Skeletal muscle satellite cell (primary cell): ENCODE results near the gene EVPLL.
A peak's percentile ranks its signal among the peaks of the same experiment; 100 is the strongest.
"Not testable (repeated sequence)": the region's sequence is repeated elsewhere in the genome, so short reads cannot be mapped to it uniquely, and the experiment has no call there.

Source experiments
- H3K27me3 ChIP-seq: 2 replicates; pipeline ENCODE4 v1.7.0; 2013; ENCODE audit warnings: low read length; ENCODE audit not compliant: control insufficient read depth, insufficient read depth
- H3K36me3 ChIP-seq: 2 replicates; pipeline ENCODE4 v1.7.0; 2013; ENCODE audit warnings: mild to moderate bottlenecking, control low read depth, low read length; ENCODE audit not compliant: insufficient read depth
- H3K4me1 ChIP-seq: 2 replicates; pipeline ENCODE4 v1.7.0; 2013; ENCODE audit warnings: low read length; ENCODE audit not compliant: control insufficient read depth, insufficient read depth
- H3K4me2 ChIP-seq: 2 replicates; pipeline ENCODE4 v1.7.0; 2013; ENCODE audit warnings: mild to moderate bottlenecking, low read length
- H3K4me3 ChIP-seq: 2 replicates; pipeline ENCODE4 v1.7.0; 2013; ENCODE audit warnings: low read length
- H3K9ac ChIP-seq: 2 replicates; pipeline ENCODE4 v1.7.0; 2013; ENCODE audit warnings: mild to moderate bottlenecking, low read depth, low read length, moderate library complexity
- H3K9me3 ChIP-seq: replicated peaks from 2 replicates; pipeline ENCODE4 v1.7.0; 2013; ENCODE audit warnings: mild to moderate bottlenecking, control low read depth, low read length

The EVPLL gene

DNA sequence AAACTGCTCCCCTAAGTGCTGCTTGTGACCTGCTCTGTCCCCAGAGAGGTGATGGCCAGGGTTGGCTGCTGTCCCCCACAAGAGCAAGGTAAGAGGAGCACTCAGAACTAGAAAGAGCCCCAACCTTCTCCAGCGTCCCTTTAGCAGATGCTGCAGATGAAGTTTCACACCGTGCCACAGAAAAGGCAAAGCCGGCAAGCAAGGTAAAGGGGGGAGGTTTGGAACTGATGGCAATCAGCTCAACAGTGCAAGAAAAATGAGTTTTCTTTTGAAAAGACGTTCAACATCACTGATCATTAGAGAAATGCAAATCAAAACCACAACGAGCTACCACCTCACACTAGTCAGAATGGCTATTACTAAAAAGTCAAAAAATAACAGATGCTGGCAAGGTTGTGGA lies 26.0 kb downstream of the EVPLL start:
- not testable (repeated sequence) for H3K4me1 ChIP-seq, H3K9ac ChIP-seq, H3K27me3 ChIP-seq, H3K4me2 ChIP-seq, H3K36me3 ChIP-seq, H3K9me3 ChIP-seq, H3K4me3 ChIP-seq

DNA sequence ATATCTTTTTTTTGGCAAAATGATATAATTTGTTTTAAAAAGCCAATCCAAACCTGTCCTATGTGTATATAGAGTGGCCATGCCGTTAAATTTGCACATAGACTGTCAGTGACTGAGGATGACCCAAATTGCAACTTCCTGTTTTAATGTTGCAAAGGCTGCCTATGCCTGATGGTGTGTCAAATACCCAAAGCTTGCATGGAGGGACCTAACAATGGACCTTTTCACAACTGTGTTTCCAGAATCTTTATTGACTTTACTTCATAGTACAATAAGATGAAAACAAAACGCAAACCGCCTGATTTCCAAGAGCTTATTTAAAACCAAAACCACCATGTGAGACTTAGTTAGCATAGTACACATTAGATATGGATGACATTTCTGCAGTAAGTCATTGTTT lies 31.3 kb downstream of the EVPLL start:
- H3K9me3 ChIP-seq, H3K4me3 ChIP-seq, H3K9ac ChIP-seq, H3K4me1 ChIP-seq, H3K27me3 ChIP-seq, H3K36me3 ChIP-seq, H3K4me2 ChIP-seq: not testable (repeated sequence)

- not testable (repeated sequence) for H3K4me2 ChIP-seq, H3K9ac ChIP-seq, H3K36me3 ChIP-seq, H3K9me3 ChIP-seq, H3K4me3 ChIP-seq, H3K4me1 ChIP-seq, H3K27me3 ChIP-seq
Measured at GRCh38 chr17:18409321-18409720, 31.7 kb downstream of the EVPLL start.

GRCh38 chr17:18410736-18411135 lies 33.2 kb downstream of the EVPLL start:
- H3K4me1 ChIP-seq, H3K36me3 ChIP-seq, H3K9ac ChIP-seq, H3K9me3 ChIP-seq, H3K27me3 ChIP-seq: not testable (repeated sequence)
- Histone ChIP-seq H3K4me2 (peak overlapping the region; percentile 63), H3K4me3 (peak overlapping the region; percentile 61)

DNA sequence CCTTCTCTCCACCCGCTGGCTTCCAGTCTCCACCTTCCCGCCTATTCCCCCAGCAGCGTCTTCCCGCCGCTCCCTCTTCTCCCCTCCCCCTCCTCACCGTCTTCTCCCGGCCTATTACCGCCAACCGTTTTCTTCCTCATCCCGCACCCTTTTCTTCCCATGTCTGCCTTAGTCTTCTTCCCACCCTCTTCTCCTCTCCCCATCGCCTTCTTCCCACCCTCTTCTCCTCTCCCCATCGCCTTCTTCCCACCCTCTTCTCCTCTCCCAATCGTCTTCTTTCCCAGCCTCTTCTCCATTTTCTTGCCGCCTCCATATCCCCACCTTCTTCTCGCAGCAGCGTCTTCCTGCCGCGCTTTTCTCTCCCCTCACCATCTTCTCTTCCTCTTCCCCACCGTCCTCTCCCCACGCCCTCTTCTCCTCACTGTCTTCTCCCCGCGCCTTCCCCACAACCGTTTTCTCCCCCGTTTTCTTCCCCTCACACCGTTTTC lies 33.8 kb downstream of the EVPLL start:
- H3K4me2 ChIP-seq: peak overlapping the region; percentile 74
- H3K9ac ChIP-seq: peak overlapping the region; percentile 80

DNA sequence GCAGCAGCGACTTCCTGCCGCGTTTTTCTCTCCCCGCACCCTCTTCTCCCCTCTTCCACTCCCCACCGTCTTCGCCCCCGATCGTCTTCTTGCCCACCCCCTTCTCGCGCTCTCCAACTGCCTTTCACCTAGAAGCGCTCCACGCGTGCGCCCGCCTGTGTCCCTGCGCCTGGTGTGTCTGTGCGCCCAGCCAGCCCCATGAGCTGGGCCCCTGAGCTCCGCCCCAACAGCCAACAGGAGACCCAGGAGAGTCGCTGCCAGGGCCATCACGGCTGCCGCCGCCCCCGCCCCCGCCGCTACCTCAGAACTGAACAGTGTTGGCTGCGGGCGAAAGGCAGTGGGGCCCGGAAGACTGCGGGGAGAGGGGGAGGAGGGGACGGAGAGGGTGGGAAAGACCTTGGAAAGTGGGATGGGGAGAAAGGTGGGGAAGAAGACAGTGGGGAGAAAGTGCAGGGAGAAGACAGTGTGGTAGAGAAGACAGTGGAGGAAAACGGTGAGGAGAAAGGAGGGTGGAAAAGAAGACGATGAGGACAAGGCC lies 34.5 kb downstream of the EVPLL start:
- H3K4me2 ChIP-seq, H3K4me3 ChIP-seq, H3K4me1 ChIP-seq, H3K36me3 ChIP-seq, H3K9me3 ChIP-seq, H3K27me3 ChIP-seq: not testable (repeated sequence)
- H3K9ac ChIP-seq: peak overlapping the region; percentile 80

More for the DNA sequence above, 33.8 kb downstream of the EVPLL start:
- not testable (repeated sequence) for H3K4me1 ChIP-seq, H3K9me3 ChIP-seq, H3K36me3 ChIP-seq, H3K27me3 ChIP-seq
- peak overlapping the region; percentile 71 for H3K4me3 ChIP-seq

GRCh38 chr17:18421521-18421920 lies 43.9 kb downstream of the EVPLL start:
- not testable (repeated sequence) for H3K4me3 ChIP-seq, H3K27me3 ChIP-seq, H3K4me2 ChIP-seq, H3K36me3 ChIP-seq, H3K4me1 ChIP-seq, H3K9ac ChIP-seq, H3K9me3 ChIP-seq

DNA sequence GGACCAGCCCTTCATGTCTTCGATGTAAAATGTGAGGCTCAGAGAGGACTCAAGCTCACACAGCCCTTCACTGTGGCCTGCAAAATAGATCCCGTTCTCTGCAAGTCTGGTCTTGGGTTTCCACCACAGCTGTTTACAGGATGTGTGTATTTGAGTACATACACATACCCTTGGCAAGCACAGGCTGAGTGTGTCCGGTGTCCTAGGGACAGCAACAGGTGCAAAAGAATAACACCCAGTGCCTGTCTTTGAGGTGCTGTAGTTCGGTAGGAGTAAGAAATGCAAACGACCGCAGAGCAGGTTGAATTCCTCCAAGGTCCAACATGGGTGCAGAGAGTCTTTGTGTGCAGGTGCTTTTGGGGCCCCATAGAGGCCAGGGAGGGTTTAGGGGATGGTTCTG lies 44.9 kb downstream of the EVPLL start:
- H3K4me3 ChIP-seq, H3K9ac ChIP-seq, H3K4me1 ChIP-seq, H3K36me3 ChIP-seq, H3K27me3 ChIP-seq, H3K9me3 ChIP-seq, H3K4me2 ChIP-seq: not testable (repeated sequence)

GRCh38 chr17:18423015-18423414 lies 45.4 kb downstream of the EVPLL start:
- H3K9ac ChIP-seq, H3K4me1 ChIP-seq, H3K4me2 ChIP-seq, H3K27me3 ChIP-seq, H3K9me3 ChIP-seq, H3K36me3 ChIP-seq, H3K4me3 ChIP-seq: not testable (repeated sequence)

DNA sequence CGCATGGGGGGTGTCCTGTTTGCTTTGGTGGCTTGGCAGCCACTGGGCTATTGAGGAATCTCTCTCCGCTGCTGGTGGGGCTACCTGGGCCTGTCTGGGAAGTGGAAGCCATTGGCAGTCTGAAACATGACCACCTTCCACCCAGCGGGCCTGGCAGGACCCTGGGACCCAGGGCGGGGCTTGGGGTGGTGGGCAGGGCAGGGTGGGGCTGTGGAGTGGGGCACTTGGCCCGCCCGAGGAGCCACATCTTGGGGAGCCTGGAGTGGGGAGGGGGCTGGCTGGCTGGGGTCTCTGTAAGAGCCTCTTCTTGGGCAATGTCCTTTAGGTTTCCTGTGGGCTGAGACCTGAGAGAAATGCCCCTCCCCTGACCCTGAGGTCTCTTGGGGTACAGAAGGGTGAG lies 48.0 kb downstream of the EVPLL start:
- not testable (repeated sequence) for H3K4me1 ChIP-seq, H3K36me3 ChIP-seq, H3K4me2 ChIP-seq, H3K9ac ChIP-seq, H3K9me3 ChIP-seq, H3K4me3 ChIP-seq, H3K27me3 ChIP-seq

GRCh38 chr17:18426639-18427038 lies 49.1 kb downstream of the EVPLL start:
- H3K27me3 ChIP-seq, H3K4me2 ChIP-seq, H3K4me1 ChIP-seq, H3K9ac ChIP-seq, H3K36me3 ChIP-seq, H3K4me3 ChIP-seq, H3K9me3 ChIP-seq: not testable (repeated sequence)

- H3K4me1 ChIP-seq, H3K36me3 ChIP-seq, H3K9ac ChIP-seq, H3K4me3 ChIP-seq, H3K27me3 ChIP-seq, H3K9me3 ChIP-seq, H3K4me2 ChIP-seq: not testable (repeated sequence)
Measured at GRCh38 chr17:18432206-18432605, 54.6 kb downstream of the EVPLL start.
